Neural progenitor cell (in vitro differentiated cells): ENCODE results near the gene TPD52L1.

Experiments
- EZH2 ChIP-seq: fragments of 200-600 bp; sonication (generic); IDR thresholded peaks from 2 replicates; pipeline ENCODE4 v1.6.1; 2017; ENCODE audit warnings: antibody characterized with exemption, mild to moderate bottlenecking, moderate library complexity
- EZH2phosphoT487 ChIP-seq: fragments of 200-600 bp; sonication (generic); IDR thresholded peaks from 2 replicates; pipeline ENCODE4 v1.6.1; 2017; ENCODE audit warnings: antibody characterized with exemption
- TF ChIP-seq, protein P1 (sequence below): fragments of 200-600 bp; sonication (generic); IDR thresholded peaks from 2 replicates; pipeline ENCODE4 v1.5.1; 2017; ENCODE audit warnings: antibody characterized with exemption, mild to moderate bottlenecking

DNA sequence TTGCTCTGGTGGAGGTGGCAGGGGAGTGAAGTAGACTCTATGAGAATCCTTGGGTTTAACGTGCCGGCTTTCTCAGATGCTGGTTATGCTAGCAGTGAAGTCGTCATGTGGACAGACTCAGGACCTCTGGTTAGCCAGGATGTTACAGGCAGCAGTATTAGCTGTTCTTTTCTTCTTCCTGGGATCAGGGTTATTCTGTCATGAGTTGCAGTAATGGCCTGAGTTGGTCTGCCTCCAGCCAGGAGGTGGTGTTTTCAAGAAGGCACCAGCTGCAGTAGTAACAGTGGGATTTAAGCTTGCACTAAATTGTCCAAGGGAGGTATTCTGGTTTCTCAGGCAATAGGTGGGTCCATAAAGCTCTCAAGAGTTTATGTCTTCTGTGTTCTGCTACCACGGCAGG, 91.5 kb downstream of the TPD52L1 start:
- TF ChIP-seq EZH2: no peak
- TF ChIP-seq, protein P1, sequence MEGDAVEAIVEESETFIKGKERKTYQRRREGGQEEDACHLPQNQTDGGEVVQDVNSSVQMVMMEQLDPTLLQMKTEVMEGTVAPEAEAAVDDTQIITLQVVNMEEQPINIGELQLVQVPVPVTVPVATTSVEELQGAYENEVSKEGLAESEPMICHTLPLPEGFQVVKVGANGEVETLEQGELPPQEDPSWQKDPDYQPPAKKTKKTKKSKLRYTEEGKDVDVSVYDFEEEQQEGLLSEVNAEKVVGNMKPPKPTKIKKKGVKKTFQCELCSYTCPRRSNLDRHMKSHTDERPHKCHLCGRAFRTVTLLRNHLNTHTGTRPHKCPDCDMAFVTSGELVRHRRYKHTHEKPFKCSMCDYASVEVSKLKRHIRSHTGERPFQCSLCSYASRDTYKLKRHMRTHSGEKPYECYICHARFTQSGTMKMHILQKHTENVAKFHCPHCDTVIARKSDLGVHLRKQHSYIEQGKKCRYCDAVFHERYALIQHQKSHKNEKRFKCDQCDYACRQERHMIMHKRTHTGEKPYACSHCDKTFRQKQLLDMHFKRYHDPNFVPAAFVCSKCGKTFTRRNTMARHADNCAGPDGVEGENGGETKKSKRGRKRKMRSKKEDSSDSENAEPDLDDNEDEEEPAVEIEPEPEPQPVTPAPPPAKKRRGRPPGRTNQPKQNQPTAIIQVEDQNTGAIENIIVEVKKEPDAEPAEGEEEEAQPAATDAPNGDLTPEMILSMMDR: no peak
- no peak for TF ChIP-seq EZH2phosphoT487
